CD4-positive, alpha-beta T cell treated with Interleukin-17A for 1 hour (primary cell): ENCODE data around the gene IGFBP3.
A peak's percentile ranks its signal among the peaks of the same experiment; 100 is the strongest.
"Not testable (repeated sequence)": the region's sequence is repeated elsewhere in the genome, so short reads cannot be mapped to it uniquely, and the experiment has no call there.

Experiments
- DNase-seq: peaks from one replicate; pipeline ENCODE4 v3.0.0-alpha.2; 2020

The IGFBP3 gene

DNA sequence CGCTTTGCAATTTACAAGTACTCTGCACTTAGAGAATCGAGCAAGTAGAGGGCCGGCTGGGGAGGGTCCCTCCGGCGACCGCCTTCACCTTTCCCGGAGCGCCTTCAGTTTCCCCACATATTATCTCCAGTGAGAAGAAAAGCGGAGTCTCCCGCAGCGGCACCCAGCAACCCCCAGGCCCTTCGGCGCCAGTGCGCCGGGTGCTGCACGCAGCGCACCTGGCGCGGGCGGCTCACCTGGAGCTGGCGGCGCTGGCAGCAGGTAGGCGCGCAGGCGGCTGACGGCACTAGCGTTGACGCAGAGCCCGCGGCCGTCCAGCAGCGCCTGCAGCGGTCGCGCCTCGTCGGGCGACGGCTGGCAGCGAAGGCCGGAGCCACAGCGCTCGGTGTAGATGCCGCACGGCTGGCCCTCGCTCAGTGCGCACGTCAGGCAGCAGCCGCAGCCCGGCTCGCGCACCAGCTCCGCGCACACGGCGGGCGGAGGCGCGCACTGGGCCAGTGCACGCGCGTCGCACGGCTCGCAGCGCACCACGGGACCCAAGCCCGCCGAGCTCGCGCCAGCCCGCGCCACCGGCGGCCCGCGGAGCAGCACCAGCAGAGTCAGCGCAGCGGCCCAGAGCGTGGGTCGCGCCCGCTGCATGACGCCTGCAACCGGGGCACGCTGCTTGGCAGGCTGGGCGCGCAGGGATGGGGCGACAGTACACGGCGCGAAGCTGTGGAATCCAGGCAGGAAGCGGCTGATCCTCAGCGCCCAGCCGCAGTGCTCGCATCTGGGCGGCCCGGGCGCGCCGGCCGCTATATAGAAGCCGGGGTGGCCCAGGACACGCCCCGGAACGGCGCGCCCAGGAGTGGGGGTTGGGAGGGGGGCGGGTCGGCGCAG lies at the start of gene IGFBP3:
Gene IGFBP3 (minus strand): TSS at position 771 of the 879 bp plus-strand sequence. CDS start 132 bp downstream, at position 639.
- peak; percentile 47 for DNase-seq

- no peak for DNase-seq
Observed at GRCh38 chr7:45970454-45970853, 49.4 kb upstream of the IGFBP3 start.

DNA sequence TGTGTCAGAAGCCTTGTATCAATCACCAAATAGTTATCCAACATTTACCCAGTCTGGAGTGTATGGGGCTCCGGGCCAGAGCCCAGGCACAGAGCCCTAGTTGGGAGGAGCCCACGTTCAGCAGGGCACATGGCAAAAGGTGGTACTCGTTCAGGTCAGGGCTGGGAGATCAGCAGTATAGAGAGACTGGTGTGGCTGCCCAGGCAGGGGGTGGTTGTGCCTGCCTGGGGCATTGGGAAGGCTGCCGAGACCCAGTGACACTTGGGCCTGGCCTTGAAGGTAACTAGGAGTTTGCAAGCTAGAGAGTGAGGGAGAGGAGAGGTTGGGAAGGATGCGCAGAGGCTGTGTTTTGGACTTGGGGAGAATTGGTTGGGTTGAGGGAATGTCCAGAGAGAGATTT lies 48.9 kb upstream of the IGFBP3 start:
- DNase-seq = no peak

DNA sequence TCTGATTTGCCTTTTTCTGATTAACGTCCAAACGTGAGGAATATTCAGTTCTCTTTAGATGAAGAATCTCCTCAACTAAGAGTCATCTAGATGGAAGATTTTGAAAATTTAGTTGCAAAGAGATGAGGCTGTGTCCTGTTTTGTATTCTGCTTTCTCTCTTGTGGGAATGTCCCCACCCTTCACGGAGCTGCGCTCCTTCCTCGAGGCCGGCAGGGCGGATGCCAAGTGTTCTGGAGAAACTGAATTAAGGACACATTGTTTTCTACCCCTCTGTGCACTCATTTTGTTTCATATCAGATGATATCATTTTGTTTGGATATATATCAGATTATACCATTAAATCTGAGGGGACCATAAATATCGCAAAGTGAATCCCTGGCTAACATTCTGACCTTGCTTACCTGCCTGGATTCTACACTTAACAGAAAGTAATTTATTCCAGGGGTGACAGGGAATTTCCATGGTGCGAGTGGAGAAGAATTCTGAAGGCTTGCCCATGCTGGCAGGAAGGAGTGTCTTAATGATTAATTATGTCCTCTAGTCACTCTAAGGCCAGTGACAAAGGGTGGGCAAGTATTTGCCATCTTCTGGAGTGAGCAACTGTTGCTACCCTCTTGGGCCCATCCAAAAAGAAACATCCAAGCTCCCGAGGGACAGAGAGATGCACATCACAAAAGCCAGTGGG lies 47.9 kb upstream of the IGFBP3 start:
- DNase-seq = no peak

- no peak for DNase-seq
Observed at GRCh38 chr7:45968312-45968711, 47.2 kb upstream of the IGFBP3 start.

GRCh38 chr7:45967591-45968157 lies 46.6 kb upstream of the IGFBP3 start:
- no peak for DNase-seq

GRCh38 chr7:45962861-45963260 lies 41.8 kb upstream of the IGFBP3 start:
- no peak for DNase-seq

GRCh38 chr7:45957721-45958120 lies 36.6 kb upstream of the IGFBP3 start:
- DNase-seq = no peak

DNA sequence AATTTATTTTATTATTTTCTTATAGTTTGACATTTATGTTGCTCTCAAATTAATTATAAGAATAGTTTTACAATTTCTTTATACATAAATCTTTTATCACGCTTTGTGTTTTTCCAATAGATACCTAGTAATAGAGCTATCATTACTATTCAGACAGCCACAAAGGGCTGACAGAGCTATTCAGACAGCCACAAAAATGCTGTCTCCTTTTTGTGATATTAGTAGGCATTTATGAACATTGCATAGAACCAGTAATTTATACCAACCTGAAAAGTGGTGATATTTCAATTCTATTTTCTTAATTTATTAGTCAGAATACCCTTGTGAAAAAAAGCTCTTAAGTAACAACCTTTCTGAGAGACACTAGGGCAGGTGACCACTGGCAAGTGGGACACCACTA lies 34.2 kb upstream of the IGFBP3 start:
- DNase-seq = no peak

DNA sequence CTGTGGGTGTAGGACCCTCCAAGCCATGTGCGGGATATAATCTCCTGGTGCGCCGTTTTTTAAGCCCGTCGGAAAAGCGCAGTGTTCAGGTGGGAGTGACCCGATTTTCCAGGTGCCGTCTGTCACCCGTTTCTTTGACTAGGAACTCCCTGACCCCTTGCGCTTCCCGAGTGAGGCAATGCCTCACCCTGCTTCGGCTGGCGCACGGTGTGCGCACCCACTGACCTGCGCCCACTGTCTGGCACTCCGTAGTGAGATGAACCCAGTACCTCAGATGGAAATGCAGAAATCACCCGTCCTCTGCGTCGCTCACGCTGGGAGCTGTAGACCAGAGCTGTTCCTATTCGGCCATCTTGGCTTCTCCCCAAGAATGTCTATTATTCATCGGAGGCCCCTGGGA lies 32.0 kb upstream of the IGFBP3 start:
- not testable (repeated sequence) for DNase-seq

DNA sequence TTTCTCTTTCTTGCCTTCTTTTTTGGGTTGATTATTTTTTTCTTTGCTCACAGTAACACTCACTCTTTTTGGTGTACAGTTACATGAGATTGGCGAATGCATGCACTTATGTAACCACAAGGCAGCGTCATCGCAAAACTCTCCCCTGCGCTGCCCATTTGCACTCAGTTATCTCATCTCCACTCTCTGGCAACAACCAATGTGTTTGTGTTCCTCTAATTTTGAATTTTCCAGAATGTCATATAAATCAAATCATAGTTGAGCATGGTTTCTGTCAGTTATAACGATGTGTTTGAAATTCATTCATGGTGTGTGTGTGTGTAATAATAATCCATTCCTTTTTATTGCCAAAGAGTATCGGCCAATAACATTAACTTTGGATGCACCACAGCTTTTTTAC lies 23.0 kb upstream of the IGFBP3 start:
- DNase-seq = no peak

GRCh38 chr7:45940939-45941338 lies 19.9 kb upstream of the IGFBP3 start:
- DNase-seq = no peak

DNA sequence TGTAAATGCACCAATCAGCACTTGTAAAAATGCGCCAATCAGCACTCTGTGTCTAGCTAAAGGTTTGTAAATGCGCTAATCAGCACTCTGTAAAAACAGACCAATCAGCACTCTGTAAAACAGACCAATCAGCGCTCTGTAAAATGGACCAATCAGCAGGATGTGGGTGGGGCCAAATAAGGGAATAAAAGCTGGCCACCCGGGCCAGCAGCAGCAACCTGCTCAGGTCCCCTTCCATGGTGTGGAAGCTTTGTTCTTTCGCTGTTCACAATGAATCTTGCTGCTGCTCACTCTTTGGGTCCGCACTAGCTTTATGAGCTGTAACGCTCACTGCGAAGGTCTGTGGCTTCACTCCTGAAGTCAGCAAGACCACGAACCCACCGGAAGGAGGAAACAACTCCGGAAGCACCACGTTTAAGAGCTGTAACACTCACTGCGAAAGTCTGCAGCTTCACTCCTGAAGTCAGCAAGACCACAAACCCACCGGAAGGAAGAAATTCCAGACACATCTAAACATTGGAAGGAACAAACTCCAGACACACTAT lies 19.2 kb upstream of the IGFBP3 start:
- DNase-seq = peak; percentile 64

GRCh38 chr7:45939574-45939973 lies 18.5 kb upstream of the IGFBP3 start:
- DNase-seq = no peak

DNA sequence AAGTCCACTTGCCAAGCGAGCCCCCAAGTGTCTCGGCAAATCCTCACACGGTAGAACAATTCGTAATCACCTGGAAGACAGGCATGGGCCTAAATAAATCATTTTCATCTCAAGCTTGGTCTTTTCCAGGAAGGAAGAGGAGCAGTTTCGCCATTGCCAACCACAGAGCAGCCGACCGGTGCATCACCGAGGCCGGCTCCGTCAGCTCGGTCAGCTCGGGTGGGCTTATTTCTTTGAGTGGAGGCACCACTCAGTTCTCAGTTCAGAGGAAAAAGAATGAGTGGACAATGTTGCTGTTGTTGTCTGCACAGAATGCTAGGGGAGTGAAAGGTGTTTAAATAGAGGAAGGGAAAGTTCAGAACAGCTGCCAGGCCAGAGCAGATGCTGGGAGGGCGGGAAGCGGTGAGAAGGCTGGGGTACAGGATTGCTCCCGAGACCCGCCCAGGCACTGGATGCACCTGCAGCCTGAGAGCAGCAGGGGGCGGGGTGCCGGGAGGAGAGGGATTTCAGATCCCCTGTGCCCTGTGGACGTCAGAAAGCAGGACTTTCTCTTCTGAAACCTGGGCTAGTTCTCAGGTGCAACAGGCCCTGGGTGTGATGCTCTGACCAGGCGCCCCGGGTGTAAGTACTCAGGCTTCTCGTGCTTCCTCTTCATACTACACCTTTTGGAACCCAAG lies 17.7 kb upstream of the IGFBP3 start:
- no peak for DNase-seq

GRCh38 chr7:45937862-45938261 lies 16.8 kb upstream of the IGFBP3 start:
- no peak for DNase-seq

DNA sequence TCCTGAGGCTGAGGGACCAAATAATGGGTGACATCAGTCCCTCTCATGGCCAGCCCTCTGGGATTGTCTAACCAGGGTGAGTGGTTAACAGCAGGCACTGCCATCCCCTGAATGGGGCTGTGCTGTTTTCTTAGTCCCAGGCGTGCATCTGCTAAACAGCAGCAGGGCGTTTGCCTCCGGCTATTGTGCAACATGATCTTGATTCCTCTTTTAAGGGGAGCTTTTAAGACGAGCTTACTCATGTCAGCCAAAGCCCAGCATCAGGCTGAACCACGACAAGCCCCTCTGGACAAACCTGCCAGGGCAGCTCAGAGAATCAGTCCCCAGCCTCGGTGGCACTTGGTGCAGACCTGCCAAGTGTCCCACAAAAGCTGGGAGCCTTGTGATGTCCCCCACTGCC lies 16.2 kb upstream of the IGFBP3 start:
- DNase-seq = no peak

DNA sequence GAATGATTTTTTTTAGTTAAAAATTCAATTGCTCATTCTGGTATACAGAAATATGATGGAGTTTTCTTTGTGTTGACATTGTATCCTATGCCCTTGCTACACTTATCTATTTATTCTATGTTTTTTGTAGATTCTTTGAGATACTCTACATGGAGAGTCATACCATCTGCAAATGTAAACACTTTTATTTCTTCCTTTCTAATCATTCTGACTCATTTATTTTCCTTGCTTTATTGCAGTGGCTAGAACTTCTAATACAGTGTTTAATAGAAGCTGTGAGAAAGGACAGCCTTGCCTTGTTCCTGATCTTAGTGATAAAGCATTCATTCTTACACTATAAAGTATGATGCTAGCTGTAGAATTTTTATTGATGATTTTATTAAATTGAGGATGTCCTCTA lies 9.9 kb upstream of the IGFBP3 start:
- DNase-seq = no peak

GRCh38 chr7:45927721-45928120 lies 6.6 kb upstream of the IGFBP3 start:
- DNase-seq = peak; percentile 25

GRCh38 chr7:45924283-45924682 lies 3.2 kb upstream of the IGFBP3 start:
- no peak for DNase-seq

GRCh38 chr7:45923818-45924217 lies 2.7 kb upstream of the IGFBP3 start:
- DNase-seq = no peak

DNA sequence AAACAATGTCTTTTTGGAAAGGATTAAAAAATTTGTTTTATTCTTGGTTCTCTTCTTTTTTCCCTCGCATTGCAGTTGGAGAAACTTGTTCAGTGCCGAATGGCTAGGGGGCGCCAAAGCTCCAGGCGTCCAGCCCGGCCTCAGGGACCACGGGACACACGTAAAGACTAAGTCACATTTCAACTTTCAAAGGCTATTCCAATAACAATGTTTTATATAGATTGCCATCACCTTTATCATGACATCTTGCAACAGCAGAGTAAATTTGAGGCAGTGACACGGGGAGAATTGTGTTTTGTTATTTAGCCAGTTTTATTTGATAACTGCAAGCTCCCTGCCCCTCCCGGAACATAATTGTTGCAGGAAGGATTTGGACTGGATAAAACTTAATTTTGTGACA lies 2.2 kb upstream of the IGFBP3 start:
- DNase-seq = peak; percentile 60

- peak; percentile 44 for DNase-seq
Observed at GRCh38 chr7:45922810-45923209, 1.7 kb upstream of the IGFBP3 start.
